Heart left ventricle (tissue), 13 donors: ENCODE data around the gene MET.

Experiments used
- POLR2A ChIP-seq, 2 donors: fragments of 450-650 bp; IDR thresholded peaks; one replicate each; pipeline ENCODE4 v1.6.1; 2017; ENCODE audit warnings: antibody characterized with exemption in 2 of 2, mild to moderate bottlenecking in 2 of 2, moderate library complexity in 2 of 2
- TF ChIP-seq, protein P1 (sequence below), 12 donors: fragments of 200-600 bp; sonication (generic) in 4 of 12; IDR thresholded peaks; one replicate each; pipeline versions ENCODE4 v1.5.0 to v1.8.0; 2018 to 2022; ENCODE audit warnings: antibody characterized with exemption in 12 of 12, mild to moderate bottlenecking in 5 of 12
- donor health status: ischemic (EF 13 %, LVEDD 7.1; RV severe dilation, severe dysfunction).
- donor health status: DM: no; HTN: yes; CAD: no.
- donor health status: DM: no; HTN: no; CAD: no.
- donor health status: ischemic (EF 25% LVEDD 6.9; RV normal size, moderate dysfunction).
- donor health status: ischemic (EF 25% LVEDD 5.7; RV mildly dilated, moderate dysfunction).
- donor health status: ischemic (EF 35%, LVEDD 5.7; RV mildly dilated, moderate dysfunction).
- donor health status: nonischemic (EF 11% LVEDD 7.7; RV severe dilation, severe dysfunction).
- donor health status: DM: yes; HTN: yes; CAD: no.
- donor health status: PGD.
- donor health status: ischemic (EF 29% LVEDD 5.4; RV normal size, mild dysfunction).
- donor health status: nonischemic (EF 23%, LVEDD 6.1; RV moderate dilation, normal function).

GRCh38 chr7:116779931-116780330, 107.9 kb downstream of the MET start:
- TF ChIP-seq, protein P1, sequence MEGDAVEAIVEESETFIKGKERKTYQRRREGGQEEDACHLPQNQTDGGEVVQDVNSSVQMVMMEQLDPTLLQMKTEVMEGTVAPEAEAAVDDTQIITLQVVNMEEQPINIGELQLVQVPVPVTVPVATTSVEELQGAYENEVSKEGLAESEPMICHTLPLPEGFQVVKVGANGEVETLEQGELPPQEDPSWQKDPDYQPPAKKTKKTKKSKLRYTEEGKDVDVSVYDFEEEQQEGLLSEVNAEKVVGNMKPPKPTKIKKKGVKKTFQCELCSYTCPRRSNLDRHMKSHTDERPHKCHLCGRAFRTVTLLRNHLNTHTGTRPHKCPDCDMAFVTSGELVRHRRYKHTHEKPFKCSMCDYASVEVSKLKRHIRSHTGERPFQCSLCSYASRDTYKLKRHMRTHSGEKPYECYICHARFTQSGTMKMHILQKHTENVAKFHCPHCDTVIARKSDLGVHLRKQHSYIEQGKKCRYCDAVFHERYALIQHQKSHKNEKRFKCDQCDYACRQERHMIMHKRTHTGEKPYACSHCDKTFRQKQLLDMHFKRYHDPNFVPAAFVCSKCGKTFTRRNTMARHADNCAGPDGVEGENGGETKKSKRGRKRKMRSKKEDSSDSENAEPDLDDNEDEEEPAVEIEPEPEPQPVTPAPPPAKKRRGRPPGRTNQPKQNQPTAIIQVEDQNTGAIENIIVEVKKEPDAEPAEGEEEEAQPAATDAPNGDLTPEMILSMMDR (IDR thresholded peaks at IDR 0.05), result no peak
- TF ChIP-seq POLR2A (IDR thresholded peaks at IDR 0.05), result no peak
